Measurements from ENCODE around the gene NSUN4.

DNA sequence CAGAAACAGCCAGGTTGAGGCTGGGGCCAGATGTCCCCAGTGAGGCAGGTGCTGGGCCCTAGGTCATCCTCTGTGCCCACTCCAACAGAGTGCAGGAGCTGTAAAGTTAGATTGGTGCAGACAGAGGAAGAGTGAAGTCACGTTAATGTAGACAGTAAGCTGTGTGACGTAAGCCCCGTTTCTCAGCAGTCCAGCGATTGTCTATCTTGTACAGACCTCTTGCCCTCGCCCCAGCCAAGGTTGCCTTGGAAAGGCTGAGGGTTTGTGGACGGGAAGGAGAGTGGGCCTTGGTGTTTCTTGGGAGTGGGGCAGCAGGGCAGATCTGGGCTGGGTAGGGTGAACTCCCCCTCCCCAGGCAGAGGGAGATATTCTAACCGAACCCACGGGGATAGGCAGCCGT, 67.0 kb downstream of the NSUN4 start:
- no peak for TF ChIP-seq EZH2 (IDR thresholded peaks at IDR 0.05; ENCODE audit: low read depth)
- TF ChIP-seq, protein P1, sequence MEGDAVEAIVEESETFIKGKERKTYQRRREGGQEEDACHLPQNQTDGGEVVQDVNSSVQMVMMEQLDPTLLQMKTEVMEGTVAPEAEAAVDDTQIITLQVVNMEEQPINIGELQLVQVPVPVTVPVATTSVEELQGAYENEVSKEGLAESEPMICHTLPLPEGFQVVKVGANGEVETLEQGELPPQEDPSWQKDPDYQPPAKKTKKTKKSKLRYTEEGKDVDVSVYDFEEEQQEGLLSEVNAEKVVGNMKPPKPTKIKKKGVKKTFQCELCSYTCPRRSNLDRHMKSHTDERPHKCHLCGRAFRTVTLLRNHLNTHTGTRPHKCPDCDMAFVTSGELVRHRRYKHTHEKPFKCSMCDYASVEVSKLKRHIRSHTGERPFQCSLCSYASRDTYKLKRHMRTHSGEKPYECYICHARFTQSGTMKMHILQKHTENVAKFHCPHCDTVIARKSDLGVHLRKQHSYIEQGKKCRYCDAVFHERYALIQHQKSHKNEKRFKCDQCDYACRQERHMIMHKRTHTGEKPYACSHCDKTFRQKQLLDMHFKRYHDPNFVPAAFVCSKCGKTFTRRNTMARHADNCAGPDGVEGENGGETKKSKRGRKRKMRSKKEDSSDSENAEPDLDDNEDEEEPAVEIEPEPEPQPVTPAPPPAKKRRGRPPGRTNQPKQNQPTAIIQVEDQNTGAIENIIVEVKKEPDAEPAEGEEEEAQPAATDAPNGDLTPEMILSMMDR (conservative IDR thresholded peaks at IDR 0.05) = no peak
